Hematopoietic multipotent progenitor cell treated with erythropoietin and hydrocortisone succinate and interleukin-3 and kit ligand, for 8 days (in vitro differentiated cells): Measurements from ENCODE around the gene ARL5B.

Experiments
- DNase-seq: peaks from one replicate; pipeline ENCODE4 v3.0.0-alpha.2; 2015

The ARL5B gene

GRCh38 chr10:18713077-18713476, 53.8 kb downstream of the ARL5B start:
- no peak for DNase-seq

DNA sequence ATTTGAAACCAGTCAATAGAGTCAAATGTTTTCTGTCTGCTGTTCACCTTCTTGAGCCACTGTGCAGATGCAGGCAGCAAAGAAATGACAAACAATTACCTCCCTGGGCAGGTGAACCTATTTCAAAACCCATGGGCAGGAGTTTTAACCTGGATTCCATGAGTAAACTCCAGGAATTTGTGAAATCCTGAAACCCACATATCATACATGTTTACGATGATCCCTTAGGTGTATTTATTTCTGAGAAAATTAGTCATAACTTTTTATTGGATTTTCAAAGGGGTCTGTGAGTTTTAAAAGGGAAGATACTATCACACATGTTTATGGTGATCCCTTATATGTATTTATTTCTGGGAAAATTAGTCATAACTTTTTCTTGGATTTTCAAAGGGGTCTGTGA, 59.8 kb downstream of the ARL5B start:
- DNase-seq, result no peak

GRCh38 chr10:18719811-18720210, 60.6 kb downstream of the ARL5B start:
- DNase-seq, result no peak

DNA sequence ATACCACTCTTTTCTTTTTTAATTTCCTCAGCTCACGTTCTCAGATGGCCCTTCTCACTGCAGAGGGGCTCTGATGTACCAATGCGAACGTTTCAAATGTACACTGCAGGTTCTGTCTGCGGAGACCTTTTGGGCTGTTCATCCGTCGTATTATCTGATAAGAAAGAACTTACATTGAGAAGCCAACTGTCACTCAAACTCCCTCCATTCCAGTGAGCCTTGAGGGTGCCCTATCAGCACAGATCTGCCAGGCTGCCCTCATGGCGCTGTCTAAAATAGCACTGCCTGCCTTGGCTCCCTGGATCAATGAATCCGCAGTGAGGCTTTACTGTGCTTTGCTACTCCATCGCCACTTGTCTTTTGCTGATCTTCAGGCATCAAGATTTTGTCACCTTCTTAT, 61.8 kb downstream of the ARL5B start:
- no peak for DNase-seq

- no peak for DNase-seq
Measured at GRCh38 chr10:18723801-18724200, 64.6 kb downstream of the ARL5B start.
